Small intestine (tissue), 7 donors: ENCODE results near the gene THOC6. TPM values are rescaled to one million over a fixed set of nuclear protein-coding genes. Genes with fewer than 3 reads are reported as not detected.
A peak's percentile ranks its signal among the peaks of the same experiment; 100 is the strongest.

Source experiments
- DNase-seq, 2 donors: peaks; one replicate each; pipeline versions ENCODE4 v3.0.0 to v3.0.0-alpha.2; 2013
- FAIRE-seq: peaks from 2 replicates; lab custom pipeline; 2012; peaks lifted over from hg19 to GRCh38; lab: Jason Lieb, UNC
- H3K27ac ChIP-seq, 3 donors: one replicate each; pipeline ENCODE4 v1.5.1; 2013; ENCODE audit warnings: low read length in 2 of 3, mild to moderate bottlenecking in 2 of 3, control low read depth in 1 of 3, inconsistent platforms in 1 of 3, low read depth in 1 of 3, moderate library complexity in 1 of 3
- H3K27me3 ChIP-seq, 3 donors: one replicate each; pipeline ENCODE4 v1.6.1; 2013; ENCODE audit warnings: low read length in 3 of 3, inconsistent platforms in 1 of 3; ENCODE audit not compliant: control insufficient read depth in 3 of 3, insufficient read depth in 3 of 3
- H3K36me3 ChIP-seq, 3 donors: one replicate each; pipeline ENCODE4 v1.6.1; 2013; ENCODE audit warnings: low read length in 3 of 3, inconsistent platforms in 1 of 3, low read depth in 1 of 3, mild to moderate bottlenecking in 1 of 3, moderate library complexity in 1 of 3; ENCODE audit not compliant: control insufficient read depth in 3 of 3, insufficient read depth in 2 of 3
- H3K4me1 ChIP-seq, 3 donors: one replicate each; pipeline ENCODE4 v1.6.1; 2013; ENCODE audit warnings: low read length in 2 of 3, inconsistent platforms in 1 of 3, low read depth in 1 of 3, mild to moderate bottlenecking in 1 of 3, moderate library complexity in 1 of 3; ENCODE audit not compliant: control insufficient read depth in 3 of 3, insufficient read depth in 2 of 3
- H3K4me3 ChIP-seq, 3 donors: one replicate each; pipeline ENCODE4 v1.5.1; 2013; ENCODE audit warnings: low read length in 3 of 3, control low read depth in 1 of 3, inconsistent platforms in 1 of 3, low read depth in 1 of 3, mild to moderate bottlenecking in 1 of 3, moderate library complexity in 1 of 3
- H3K9me3 ChIP-seq, 2 donors: one replicate each; pipeline ENCODE4 v1.6.1; 2013; ENCODE audit warnings: low read depth in 1 of 2, low read length in 1 of 2; ENCODE audit not compliant: control insufficient read depth in 2 of 2, insufficient read depth in 1 of 2
- WGBS, 3 donors: extraction: QIAGEN DNeasy Blood & Tissue Kit; methylation state at CpG; one replicate each; pipeline ENCODE4 v1.1.7; 2013; 5-methylcytosine and 5-hydroxymethylcytosine counted together
- polyA plus RNA-seq, 4 donors: library from polyadenylated mRNA; stranded (reverse) in 3 of 4; unstranded in 1 of 4; fragments of 200-250 nt in 3 of 4; fragments of 120-200 nt in 1 of 4; gene quantifications; one replicate each; pipeline versions ENCODE4 v1.2.1 to v1.2.3, GENCODE V29; 2013
- donor health status: healthy with polysubstance abuse.
- donor health status: control.
- donor health status: control.
- donor health status: Bipolar disorder and iron deficiency.
- donor health status: healthy.

Gene THOC6
- polyA plus RNA-seq, 4 donors = 35.9 to 51.4 (median 45.0) TPM

DNA sequence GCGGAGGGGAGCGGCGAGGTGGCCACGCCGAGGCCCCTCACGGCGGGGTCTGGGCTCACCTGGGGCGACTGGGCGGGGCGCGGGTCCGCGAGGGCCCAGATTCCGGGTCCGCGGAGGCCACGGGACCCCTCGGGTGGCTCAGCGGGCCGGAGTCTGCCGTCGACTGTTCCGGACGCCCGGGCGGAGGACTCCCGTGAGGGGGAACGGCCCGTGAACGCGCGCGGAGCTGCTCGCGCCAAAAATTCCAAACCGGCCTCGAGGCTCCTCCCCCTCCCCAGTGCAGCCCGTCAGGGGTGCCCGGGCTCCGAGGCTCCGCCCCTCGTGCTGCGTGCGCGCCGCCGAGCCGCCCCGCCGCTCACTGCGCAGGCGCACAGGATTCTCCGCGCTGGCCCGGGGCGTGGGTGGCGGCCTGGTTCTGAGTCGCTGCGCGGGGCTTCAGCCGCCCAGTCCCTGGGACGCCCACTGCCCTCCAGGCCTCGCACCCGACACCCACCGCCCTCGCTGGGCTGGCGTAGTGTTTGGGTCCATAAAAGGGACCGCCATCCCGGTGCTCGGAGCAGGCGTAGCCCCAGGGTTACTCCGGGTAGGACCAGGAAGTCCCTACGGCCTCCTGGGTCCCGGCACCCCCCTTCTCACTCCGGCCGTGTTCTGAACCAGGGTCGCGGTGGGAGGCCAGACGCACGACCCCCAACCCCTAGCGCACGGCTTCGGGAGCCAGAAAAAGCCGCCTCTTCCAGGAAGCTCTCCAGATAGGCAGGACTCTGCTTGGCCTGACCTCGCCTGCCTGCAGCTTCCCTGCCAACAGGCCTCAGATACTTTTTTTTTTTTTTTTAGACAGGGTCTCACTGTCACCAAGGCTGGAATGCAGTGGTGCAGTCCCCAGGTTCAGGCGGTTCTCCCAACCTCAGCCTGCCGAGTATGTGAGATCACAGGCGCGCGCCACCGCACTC is 43.3 kb upstream of the THOC6 start, which contains the start of gene PKMYT1:
TSS of gene PKMYT1 (minus strand) at position 220 of the 950 bp plus-strand sequence. CDS start 789 bp downstream, outside the sequence.
- Histone ChIP-seq H3K27me3 (peaks cover 0 to 2% (median 0%) of the 10 kb centered on the region in 3 donors), H3K9me3 (no peaks in the 10 kb centered on the region), H3K4me3 (peak within 1 kb of the TSS; percentile 42 to 90 (median 78)), H3K4me1 (peaks cover 0 to 17% (median 0%) of the 10 kb centered on the region in 3 donors), H3K27ac (peak within 1 kb of the TSS; percentile 81 to 91 (median 85)), H3K36me3 (peaks cover 0 to 22% (median 0%) of the 10 kb centered on the region in 3 donors)
- DNase-seq (peak; percentile 91 to 95), FAIRE-seq (no peak)
- WGBS, 3 donors = 6 to 9% (median 9%) methylated on average over 57 to 91 of the region's 91 CpGs

DNA sequence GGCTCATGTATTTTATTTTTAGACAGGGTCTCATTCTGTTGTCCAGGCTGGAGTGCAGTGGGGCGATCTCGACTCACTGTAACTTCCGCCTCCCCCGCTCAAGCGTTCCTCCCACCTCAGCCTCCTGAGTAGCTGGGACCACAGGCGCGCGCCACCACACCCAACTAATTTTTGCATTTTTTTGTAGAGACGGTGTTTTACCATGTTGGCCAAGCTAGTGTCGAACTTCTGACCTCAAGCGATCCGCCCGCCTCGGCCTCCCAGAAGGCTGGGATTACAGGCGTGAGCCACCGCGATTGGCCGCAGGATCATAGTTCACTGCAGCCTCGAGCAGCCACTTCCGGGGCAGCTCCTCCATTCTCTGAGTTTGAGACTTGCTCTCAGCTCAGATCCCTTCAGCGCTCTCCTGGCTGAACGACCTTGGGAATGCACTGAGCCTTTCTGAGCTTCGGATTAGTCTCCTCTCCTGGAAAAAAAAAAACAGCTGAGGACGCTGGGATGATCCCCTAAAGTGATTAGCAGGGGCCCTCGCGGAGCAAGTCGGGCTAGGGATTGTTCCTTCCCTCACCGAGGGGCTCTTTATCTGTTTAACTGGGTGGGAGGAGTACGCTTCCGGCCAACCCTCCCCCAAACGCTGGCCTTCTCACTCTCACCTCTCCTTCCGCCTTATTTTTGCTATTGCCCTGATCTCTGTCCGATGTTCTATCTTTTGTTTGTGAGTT is 42.5 kb upstream of the THOC6 start:
- DNase-seq (peak; percentile 45 to 48), FAIRE-seq (no peak)
- H3K27me3 ChIP-seq = peaks cover 0 to 2% (median 0%) of the 10 kb centered on the region in 3 donors
- H3K36me3 ChIP-seq = peaks cover 0 to 15% (median 0%) of the 10 kb centered on the region in 3 donors
- H3K9me3 ChIP-seq = no peaks in the 10 kb centered on the region
- peak overlapping the region; percentile 46 to 91 (median 85) for H3K27ac ChIP-seq
- peaks cover 0 to 17% (median 0%) of the 10 kb centered on the region in 3 donors for H3K4me1 ChIP-seq
- peak overlapping the region in 1 of 3 donors; percentile 90 for H3K4me3 ChIP-seq
- 49 to 61% (median 50%) methylated on average over 33 of the region's 33 CpGs for WGBS, 3 donors

DNA sequence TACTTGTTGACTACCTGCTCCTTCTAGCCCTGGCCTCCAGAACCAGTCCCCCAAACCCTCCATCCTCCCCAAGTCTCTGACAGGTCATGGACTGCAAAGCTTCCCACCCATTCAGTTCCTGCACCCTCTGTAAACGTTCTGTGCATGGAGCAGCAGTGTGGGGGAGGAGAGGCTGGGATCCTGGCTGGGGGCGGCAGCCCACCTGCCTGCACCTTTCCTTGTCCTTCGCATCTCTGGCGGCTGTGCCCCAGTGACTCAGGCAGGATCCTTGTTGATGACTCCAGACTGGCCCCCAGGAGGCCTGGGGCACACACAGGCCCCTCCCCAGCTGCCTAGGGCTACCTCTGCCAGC is 42.0 kb upstream of the THOC6 start:
- Histone ChIP-seq H3K4me3 (no peak overlapping the region), H3K4me1 (peaks cover 0 to 17% (median 0%) of the 10 kb centered on the region in 3 donors), H3K27ac (no peak overlapping the region), H3K36me3 (peaks cover 0 to 9% (median 0%) of the 10 kb centered on the region in 3 donors), H3K9me3 (no peaks in the 10 kb centered on the region), H3K27me3 (peaks cover 0 to 2% (median 0%) of the 10 kb centered on the region in 3 donors)
- 75 to 80% (median 76%) methylated on average over 4 of the region's 4 CpGs for WGBS, 3 donors
- DNase-seq = no peak
- no peak for FAIRE-seq

DNA sequence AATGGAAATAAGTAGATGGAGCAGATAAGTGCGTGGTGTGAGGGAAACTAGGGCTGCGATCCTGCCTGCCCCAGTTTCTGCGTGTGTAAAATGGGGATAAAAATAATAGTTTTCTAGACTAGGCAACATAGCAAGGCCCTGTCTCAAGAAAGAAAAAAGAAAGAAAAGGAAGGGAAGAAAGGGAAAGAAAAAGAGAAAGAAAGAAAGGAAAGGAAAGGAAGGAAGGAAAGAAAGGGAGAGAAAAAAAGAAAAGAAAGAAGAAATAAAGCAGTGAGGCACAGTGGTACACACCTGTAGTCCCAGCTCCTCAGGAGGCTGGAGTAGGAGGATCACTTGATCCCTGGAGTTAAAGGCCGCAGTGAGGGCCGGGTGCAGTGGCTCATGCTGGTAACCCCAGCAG is 41.4 kb upstream of the THOC6 start:
- peaks cover 0 to 5% (median 0%) of the 10 kb centered on the region in 3 donors for H3K36me3 ChIP-seq
- peaks cover 0 to 2% (median 0%) of the 10 kb centered on the region in 3 donors for H3K27me3 ChIP-seq
- peaks cover 0 to 17% (median 0%) of the 10 kb centered on the region in 3 donors for H3K4me1 ChIP-seq
- WGBS, 3 donors = 85 to 91% (median 90%) methylated on average over 5 of the region's 5 CpGs
- H3K27ac ChIP-seq = no peak overlapping the region
- DNase-seq = no peak
- no peak for FAIRE-seq
- no peak overlapping the region for H3K4me3 ChIP-seq
- H3K9me3 ChIP-seq = no peaks in the 10 kb centered on the region

DNA sequence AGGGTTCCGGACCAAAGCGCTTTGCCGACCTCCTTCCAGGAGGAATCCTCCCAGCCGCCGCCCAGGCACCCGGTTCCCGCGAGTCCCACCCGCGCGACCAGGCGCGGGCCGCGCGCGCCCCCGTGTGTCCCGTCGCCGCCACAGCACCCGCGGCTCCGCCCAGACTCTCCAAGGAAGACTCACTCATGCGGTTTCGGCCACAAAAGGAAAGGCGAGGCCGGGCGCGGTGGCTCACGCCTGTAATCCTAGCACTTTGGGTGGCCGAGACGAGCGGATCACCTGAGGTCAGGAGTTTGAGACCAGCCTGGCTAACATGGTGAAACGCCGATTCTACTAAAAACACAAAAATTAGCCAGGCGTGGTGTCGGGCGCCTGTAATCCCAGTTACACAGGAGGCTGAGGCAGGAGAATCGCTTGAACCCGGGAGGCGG is 40.1 kb upstream of the THOC6 start:
- Histone ChIP-seq H3K9me3 (no peaks in the 10 kb centered on the region), H3K36me3 (no peaks in the 10 kb centered on the region), H3K4me1 (peaks cover 0 to 17% (median 0%) of the 10 kb centered on the region in 3 donors), H3K27ac (no peak overlapping the region), H3K4me3 (no peak overlapping the region), H3K27me3 (peaks cover 0 to 2% (median 0%) of the 10 kb centered on the region in 3 donors)
- peak; percentile 74 to 88 for DNase-seq
- WGBS, 3 donors = 1 to 9% (median 4%) methylated on average over 42 of the region's 42 CpGs
- no peak for FAIRE-seq

DNA sequence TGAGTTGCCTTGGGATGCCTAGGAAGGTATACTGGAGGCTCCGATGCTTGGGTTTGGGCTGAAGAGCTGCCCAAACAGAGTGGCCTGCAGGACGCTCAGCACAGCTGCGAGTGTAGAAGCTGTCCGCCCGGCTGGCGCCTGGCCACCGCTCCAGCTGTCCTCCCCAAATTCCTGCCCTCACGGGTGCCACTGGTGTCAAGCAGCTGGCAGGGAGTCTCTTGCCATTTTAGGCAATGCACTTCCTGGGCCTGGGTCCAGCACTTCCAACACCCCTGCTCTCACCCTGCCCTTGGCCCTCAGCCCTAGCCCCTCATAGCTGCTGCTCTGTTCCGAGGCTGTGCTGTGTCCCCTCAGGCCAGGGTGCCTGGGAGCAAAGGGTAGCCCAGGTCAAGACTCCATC is 38.4 kb upstream of the THOC6 start:
- DNase-seq (no peak), FAIRE-seq (no peak)
- peaks cover 0 to 10% (median 0%) of the 10 kb centered on the region in 3 donors for H3K4me1 ChIP-seq
- peaks cover 0 to 1% (median 0%) of the 10 kb centered on the region in 3 donors for H3K27me3 ChIP-seq
- H3K9me3 ChIP-seq = no peaks in the 10 kb centered on the region
- H3K4me3 ChIP-seq = no peak overlapping the region
- 59 to 61% (median 59%) methylated on average over 8 to 9 of the region's 9 CpGs for WGBS, 3 donors
- no peaks in the 10 kb centered on the region for H3K36me3 ChIP-seq
- no peak overlapping the region for H3K27ac ChIP-seq

DNA sequence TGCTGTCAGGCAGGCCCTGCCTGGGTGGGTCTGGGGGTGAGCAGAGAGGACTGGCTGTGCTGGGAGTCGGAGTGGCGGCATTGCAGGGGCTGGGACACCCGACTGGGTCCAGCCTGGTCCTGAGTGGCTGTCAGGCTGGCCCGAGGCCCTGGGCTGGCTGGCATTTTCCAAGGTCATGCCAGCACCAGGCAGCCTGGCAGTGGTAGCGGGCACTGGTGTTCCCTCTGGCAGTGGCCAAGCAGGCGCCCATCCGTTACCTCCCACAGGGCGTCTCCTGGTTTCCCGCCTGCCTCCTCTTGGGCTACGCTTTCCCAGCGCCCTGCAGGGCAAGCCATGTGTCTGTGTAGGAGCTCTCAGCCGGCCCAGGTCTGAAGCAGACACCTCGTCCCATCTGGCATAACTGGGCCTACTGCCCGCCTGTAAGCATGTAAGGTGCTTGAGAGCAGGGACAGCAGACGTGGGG is 37.9 kb upstream of the THOC6 start:
- DNase-seq (no peak), FAIRE-seq (no peak)
- Histone ChIP-seq H3K27me3 (peaks cover 0 to 4% (median 0%) of the 10 kb centered on the region in 3 donors), H3K27ac (no peak overlapping the region), H3K36me3 (no peaks in the 10 kb centered on the region), H3K9me3 (no peaks in the 10 kb centered on the region), H3K4me1 (peaks cover 0 to 7% (median 0%) of the 10 kb centered on the region in 3 donors), H3K4me3 (no peak overlapping the region)
- WGBS, 3 donors = 76 to 81% (median 79%) methylated on average over 15 of the region's 15 CpGs
